ENCODE results near the gene TJP2.

TJP2 gene

GRCh38 chr9:69186841-69187611, 12.9 kb downstream of the TJP2 start:
- no peak for TF ChIP-seq CTCF (IDR thresholded peaks at IDR 0.05; ENCODE audit: borderline replicate concordance, control extremely low read depth, extremely low read depth, insufficient read depth, missing control alignments)
- no peak for DNase-seq (ENCODE audit: low spot score)
- in situ Hi-C loops (cut with MboI; ENCODE audit: low sequenced_read_pairs, unreplicated experiment), result loop anchor here (25.0 kb wide), 1 partner anchor 475 kb away; the partner anchor contains the start of gene PIP5K1B

GRCh38 chr9:69188975-69189374, 14.9 kb downstream of the TJP2 start:
- in situ Hi-C loops (cut with MboI; ENCODE audit: low sequenced_read_pairs, unreplicated experiment), result loop anchor here (25.0 kb wide), 1 partner anchor 477 kb away; the partner anchor contains the start of gene PIP5K1B
- no peak for DNase-seq (ENCODE audit: low spot score)
- TF ChIP-seq CTCF (IDR thresholded peaks at IDR 0.05; ENCODE audit: borderline replicate concordance, control extremely low read depth, extremely low read depth, insufficient read depth, missing control alignments), result no peak

GRCh38 chr9:69190086-69190862, 16.2 kb downstream of the TJP2 start:
- in situ Hi-C loops (cut with MboI; ENCODE audit: low sequenced_read_pairs, unreplicated experiment), result loop anchor here (10.0 to 25.0 kb wide), 2 partner anchors 135 to 478 kb away; partner anchors contain the start of gene PIP5K1B
- no peak for DNase-seq (ENCODE audit: low spot score)
- no peak for TF ChIP-seq CTCF (IDR thresholded peaks at IDR 0.05; ENCODE audit: borderline replicate concordance, control extremely low read depth, extremely low read depth, insufficient read depth, missing control alignments)

GRCh38 chr9:69190863-69191181, 16.7 kb downstream of the TJP2 start:
- in situ Hi-C loops (cut with MboI; ENCODE audit: low sequenced_read_pairs, unreplicated experiment), result loop anchor here (10.0 to 25.0 kb wide), 2 partner anchors 136 to 479 kb away; partner anchors contain the start of gene PIP5K1B
- no peak for DNase-seq (ENCODE audit: low spot score)
- no peak for TF ChIP-seq CTCF (IDR thresholded peaks at IDR 0.05; ENCODE audit: borderline replicate concordance, control extremely low read depth, extremely low read depth, insufficient read depth, missing control alignments)

GRCh38 chr9:69191231-69191630, 17.2 kb downstream of the TJP2 start:
- DNase-seq (ENCODE audit: low spot score), result no peak
- in situ Hi-C loops (cut with MboI; ENCODE audit: low sequenced_read_pairs, unreplicated experiment), result loop anchor here (10.0 to 25.0 kb wide), 2 partner anchors 136 to 479 kb away; partner anchors contain the start of gene PIP5K1B

More at GRCh38 chr9:69191231-69191630, 17.2 kb downstream of the TJP2 start:
- TF ChIP-seq CTCF (IDR thresholded peaks at IDR 0.05; ENCODE audit: borderline replicate concordance, control extremely low read depth, extremely low read depth, insufficient read depth, missing control alignments), result no peak

Measured in GM13976 (cell line).